Body of pancreas (tissue), 4 donors: ENCODE results near the gene CYP2C8.

Experiments used
- CTCF ChIP-seq, 7 experiments: fragments of 450-650 bp in 4 of 7; fragments of 200-600 bp in 3 of 7; sonication (generic) in 3 of 7; IDR thresholded peaks; one replicate each; pipeline ENCODE4 v1.5.1; 2016 to 2019; ENCODE audit warnings: antibody characterized with exemption in 7 of 7
- POLR2A ChIP-seq, 3 donors: fragments of 450-650 bp; IDR thresholded peaks; one replicate each; pipeline ENCODE4 v1.6.1; 2016; ENCODE audit warnings: antibody characterized with exemption in 3 of 3, mild to moderate bottlenecking in 2 of 3

GRCh38 chr10:95077556-95077955 is 8.3 kb upstream of the CYP2C8 start:
- TF ChIP-seq CTCF (IDR thresholded peaks at IDR 0.05): no peak
- TF ChIP-seq POLR2A (IDR thresholded peaks at IDR 0.05): no peak
